Lower lobe of right lung (tissue), 2 donors: ENCODE results near the gene AOPEP. TPM values are rescaled to one million over a fixed set of nuclear protein-coding genes. Genes with fewer than 3 reads are reported as not detected.

Experiments
- ATAC-seq, 2 donors: fragments of 200-7000 bp; cut with Tn5 transposase; one replicate each; pipeline ENCODE4 v1.9.1; 2020 to 2022; ENCODE audit warnings: mild to moderate bottlenecking in 2 of 2, moderate library complexity in 2 of 2
- DNase-seq: peaks from one replicate; pipeline ENCODE4 v3.0.0-alpha.2; 2020
- H3K27ac ChIP-seq: fragments of 200-600 bp; one replicate; pipeline ENCODE4 v1.8.0; 2022
- H3K27me3 ChIP-seq: fragments of 200-600 bp; one replicate; pipeline ENCODE4 v1.8.0; 2022; ENCODE audit warnings: low read depth
- H3K36me3 ChIP-seq: fragments of 200-600 bp; one replicate; pipeline ENCODE4 v1.8.0; 2022; ENCODE audit warnings: mild to moderate bottlenecking
- H3K4me1 ChIP-seq: fragments of 200-600 bp; one replicate; pipeline ENCODE4 v1.8.0; 2022
- H3K4me3 ChIP-seq: fragments of 200-600 bp; one replicate; pipeline ENCODE4 v1.8.0; 2022; ENCODE audit warnings: mild to moderate bottlenecking
- H3K9me3 ChIP-seq: fragments of 200-600 bp; one replicate; pipeline ENCODE4 v1.8.0; 2022
- intact Hi-C: fragments of 100-400 bp; cut with DNase I; formaldehyde crosslinking; loops from one replicate; pipeline ENCODE4 v1.11.0; 2022
- total RNA-seq: library from RNA; stranded (reverse); fragmentation: NEBNext Ultra II Directional; extraction: Animal tissue kit (Norgen Biotek cat#: 25700); gene quantifications from one replicate; pipeline ENCODE4 v1.2.1, GENCODE V29; 2021
- TF ChIP-seq, protein P1 (sequence below): fragments of 200-600 bp; IDR thresholded peaks from one replicate; pipeline ENCODE4 v1.8.0; 2022; ENCODE audit warnings: antibody characterized with exemption, mild to moderate bottlenecking
- donor health status: DM: no; HTN: yes; CAD: no; lungs with severe emphysema.

The AOPEP gene
- total RNA-seq, 1 donor from 2014 or later = 63.7 TPM

DNA sequence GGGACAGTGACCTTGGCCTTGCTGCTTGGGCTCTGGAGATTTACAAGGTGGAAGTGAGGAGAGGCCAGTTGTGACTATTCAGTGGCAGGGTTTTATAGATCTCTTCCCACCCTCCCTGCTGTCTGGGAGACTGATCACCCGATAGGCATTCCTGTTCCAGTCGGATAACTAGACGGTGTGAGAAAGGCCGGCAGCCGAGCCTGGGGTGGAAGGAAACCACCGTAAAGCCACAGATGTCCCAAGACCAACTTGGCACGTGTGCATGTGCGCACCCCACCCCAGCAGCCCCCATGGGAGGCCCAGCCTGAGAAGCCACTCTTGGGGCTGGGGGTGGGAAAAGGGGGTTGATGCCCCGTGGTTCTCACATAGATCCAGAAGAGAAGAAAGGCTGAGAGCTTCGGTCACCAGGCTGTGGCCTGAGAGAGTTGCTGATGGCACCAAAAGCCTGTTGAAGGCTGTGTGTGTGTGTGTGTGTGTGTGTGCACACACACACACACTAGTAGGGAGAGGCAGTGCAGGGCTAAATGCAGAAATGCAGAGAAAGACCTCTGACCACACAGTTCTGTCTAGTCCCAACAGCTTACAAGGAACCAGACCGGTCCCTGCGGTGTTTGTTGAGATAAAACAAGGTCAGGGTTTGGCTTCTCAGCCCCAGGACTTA is 365.2 kb downstream of the AOPEP start:
- intact Hi-C loops = no loop called here
- Histone ChIP-seq H3K27ac (peak overlapping the region; percentile 74), H3K4me1 (peaks cover 70% of the 10 kb centered on the region), H3K9me3 (no peaks in the 10 kb centered on the region), H3K27me3 (no peaks in the 10 kb centered on the region), H3K4me3 (no peak overlapping the region), H3K36me3 (peaks cover 14% of the 10 kb centered on the region)
- TF ChIP-seq, protein P1, sequence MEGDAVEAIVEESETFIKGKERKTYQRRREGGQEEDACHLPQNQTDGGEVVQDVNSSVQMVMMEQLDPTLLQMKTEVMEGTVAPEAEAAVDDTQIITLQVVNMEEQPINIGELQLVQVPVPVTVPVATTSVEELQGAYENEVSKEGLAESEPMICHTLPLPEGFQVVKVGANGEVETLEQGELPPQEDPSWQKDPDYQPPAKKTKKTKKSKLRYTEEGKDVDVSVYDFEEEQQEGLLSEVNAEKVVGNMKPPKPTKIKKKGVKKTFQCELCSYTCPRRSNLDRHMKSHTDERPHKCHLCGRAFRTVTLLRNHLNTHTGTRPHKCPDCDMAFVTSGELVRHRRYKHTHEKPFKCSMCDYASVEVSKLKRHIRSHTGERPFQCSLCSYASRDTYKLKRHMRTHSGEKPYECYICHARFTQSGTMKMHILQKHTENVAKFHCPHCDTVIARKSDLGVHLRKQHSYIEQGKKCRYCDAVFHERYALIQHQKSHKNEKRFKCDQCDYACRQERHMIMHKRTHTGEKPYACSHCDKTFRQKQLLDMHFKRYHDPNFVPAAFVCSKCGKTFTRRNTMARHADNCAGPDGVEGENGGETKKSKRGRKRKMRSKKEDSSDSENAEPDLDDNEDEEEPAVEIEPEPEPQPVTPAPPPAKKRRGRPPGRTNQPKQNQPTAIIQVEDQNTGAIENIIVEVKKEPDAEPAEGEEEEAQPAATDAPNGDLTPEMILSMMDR = no peak
- no peak for DNase-seq
- ATAC-seq = peak in 1 of 2 donors; percentile 10

DNA sequence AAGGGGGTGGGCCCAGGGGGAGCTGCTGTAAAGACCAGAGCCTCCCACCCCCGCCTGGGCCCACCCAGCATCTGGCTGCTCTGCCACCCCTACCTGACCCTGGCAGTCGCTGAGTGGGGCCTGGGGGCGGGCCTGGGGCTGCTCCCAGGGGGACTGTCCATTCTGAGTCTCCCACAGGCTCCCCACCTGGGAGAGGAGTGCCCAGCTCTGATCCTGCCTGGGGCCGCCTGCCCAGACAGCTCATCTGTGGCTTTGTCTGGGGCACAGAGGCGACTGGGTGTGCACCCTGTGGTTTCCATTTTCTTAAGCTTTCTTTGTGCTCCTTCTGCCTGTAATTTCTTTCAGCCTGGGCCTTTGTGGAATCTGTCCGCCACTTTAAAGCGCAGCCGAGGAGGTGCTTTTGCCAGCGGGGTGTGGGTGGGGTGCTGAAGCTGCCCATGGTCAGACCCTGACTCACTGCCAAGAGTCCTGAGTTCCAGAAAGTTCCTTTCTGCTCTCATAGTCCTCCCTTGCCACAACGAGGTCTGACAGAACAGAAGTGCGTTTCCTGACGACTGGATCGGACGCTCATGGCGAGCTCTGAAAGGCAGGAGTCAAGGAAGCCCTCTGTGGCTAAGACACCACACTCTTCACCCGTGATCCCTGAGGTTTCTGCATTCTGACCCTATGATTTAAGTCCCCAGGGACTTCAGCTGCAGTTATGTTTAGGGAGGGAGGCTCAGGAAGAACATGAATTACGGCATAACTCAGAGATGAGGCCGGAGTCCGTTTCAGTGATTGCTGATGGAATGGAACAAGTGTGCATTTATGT is 366.0 kb downstream of the AOPEP start:
- peaks cover 7% of the 10 kb centered on the region for H3K36me3 ChIP-seq
- no peak for DNase-seq
- TF ChIP-seq, protein P1 = no peak

DNA sequence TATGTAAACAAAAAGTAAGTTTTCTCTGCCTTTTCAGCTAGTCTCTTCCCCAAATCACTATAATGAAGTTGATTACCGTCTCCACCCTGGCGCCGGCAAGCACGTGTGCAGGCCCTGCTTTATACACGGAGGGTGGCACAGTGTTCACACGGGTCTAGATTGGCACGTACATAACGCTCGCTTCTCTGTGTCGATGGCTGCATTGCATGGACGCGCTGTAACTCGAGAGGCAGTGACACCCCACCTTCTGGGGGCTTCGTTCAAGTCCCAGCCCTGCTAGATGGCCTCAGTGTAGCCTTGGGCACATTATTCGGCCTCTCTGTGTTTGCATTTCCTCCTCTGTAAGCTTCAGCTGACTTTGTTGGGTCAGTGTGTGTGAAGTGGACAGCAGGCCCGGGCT is 367.1 kb downstream of the AOPEP start:
- Histone ChIP-seq H3K27ac (no peak overlapping the region), H3K4me3 (no peak overlapping the region), H3K4me1 (peaks cover 61% of the 10 kb centered on the region), H3K36me3 (peaks cover 7% of the 10 kb centered on the region), H3K9me3 (no peaks in the 10 kb centered on the region), H3K27me3 (no peaks in the 10 kb centered on the region)
- DNase-seq = no peak
- intact Hi-C loops = no loop called here
- no peak for ATAC-seq
- TF ChIP-seq, protein P1 = no peak

More for the DNA sequence above, 366.0 kb downstream of the AOPEP start:
- Histone ChIP-seq H3K4me3 (no peak overlapping the region), H3K27me3 (no peaks in the 10 kb centered on the region), H3K27ac (peak overlapping the region; percentile 74), H3K9me3 (no peaks in the 10 kb centered on the region), H3K4me1 (peaks cover 66% of the 10 kb centered on the region)
- peak in 1 of 2 donors; percentile 3 for ATAC-seq
- intact Hi-C loops = no loop called here

DNA sequence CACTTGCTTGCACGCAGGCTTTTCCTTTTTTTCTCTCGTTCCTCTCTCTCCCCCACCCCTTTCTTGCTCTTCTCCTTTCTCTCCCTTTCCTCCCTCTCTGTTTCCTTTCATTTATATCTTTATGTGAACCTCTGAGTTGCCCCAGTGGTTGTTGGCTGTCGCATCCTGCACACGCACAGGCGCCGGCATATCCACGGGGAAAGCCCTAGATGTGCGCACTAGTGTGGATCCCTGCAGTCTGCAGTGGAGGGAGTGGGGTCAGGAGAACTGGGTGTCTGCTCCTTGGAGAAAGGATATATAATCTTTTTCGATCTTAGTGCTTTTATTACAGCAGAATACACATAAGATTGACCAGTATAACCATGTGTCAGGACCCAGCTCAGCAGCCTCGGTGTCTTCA is 367.5 kb downstream of the AOPEP start:
- Histone ChIP-seq H3K27ac (peak overlapping the region; percentile 65), H3K36me3 (peaks cover 8% of the 10 kb centered on the region), H3K27me3 (no peaks in the 10 kb centered on the region), H3K4me1 (peaks cover 57% of the 10 kb centered on the region), H3K9me3 (no peaks in the 10 kb centered on the region), H3K4me3 (no peak overlapping the region)
- DNase-seq (no peak), ATAC-seq (no peak)
- intact Hi-C loops = no loop called here
- TF ChIP-seq, protein P1 = no peak

DNA sequence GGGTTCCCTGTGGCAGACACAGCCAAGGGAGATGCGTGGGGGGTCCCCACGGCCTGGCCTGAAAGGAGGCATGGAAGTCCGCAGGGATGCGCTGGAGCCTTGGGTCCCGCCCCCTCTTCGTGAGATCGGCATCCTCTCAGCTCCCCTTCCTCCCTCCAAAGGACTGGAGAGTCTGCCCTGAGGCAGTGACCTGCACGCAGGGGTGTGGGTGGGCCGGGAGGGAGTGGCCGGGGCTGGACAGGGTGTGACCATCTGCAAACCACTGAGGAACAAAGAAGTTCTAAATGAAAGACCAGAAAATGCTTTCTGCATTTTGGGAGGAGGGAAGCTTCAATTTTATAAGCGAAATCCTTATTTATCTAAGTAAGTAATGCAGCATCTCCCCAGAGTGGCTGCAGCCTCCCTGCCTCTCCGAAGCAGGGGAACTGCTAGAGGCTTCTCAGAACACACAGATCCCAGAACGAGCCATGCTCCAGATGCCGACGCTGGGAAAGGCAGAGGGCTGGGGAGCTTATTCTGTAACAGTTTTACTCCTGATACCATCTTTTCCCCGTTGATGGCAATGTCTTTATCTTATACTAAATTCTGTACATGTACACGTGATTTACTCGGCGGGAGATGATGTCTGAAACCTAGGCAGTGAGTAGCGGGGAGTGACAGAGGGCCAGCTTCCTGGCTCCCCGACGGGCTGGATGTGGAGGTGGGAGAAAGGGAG is 369.3 kb downstream of the AOPEP start:
- H3K27ac ChIP-seq = peak overlapping the region; percentile 65
- intact Hi-C loops = no loop called here
- no peak for DNase-seq
- no peak overlapping the region for H3K4me3 ChIP-seq
- TF ChIP-seq, protein P1 = no peak
- H3K27me3 ChIP-seq = no peaks in the 10 kb centered on the region
- H3K4me1 ChIP-seq = peaks cover 40% of the 10 kb centered on the region
- ATAC-seq = no peak
- H3K36me3 ChIP-seq = peaks cover 19% of the 10 kb centered on the region
- H3K9me3 ChIP-seq = no peaks in the 10 kb centered on the region
